Caco-2 (cell line): ENCODE results near the gene MTHFD1. TPM values are rescaled to one million over a fixed set of nuclear protein-coding genes. Genes with fewer than 3 reads are reported as not detected.

ENCODE experiments used
- BruUV-seq: library from RNA; stranded (reverse); fragments of 400-500 nt; replicated peaks from 2 replicates; lab custom pipeline; 2021; lab: Mats Ljungman, UMichigan
- CTCF ChIA-PET: fragments of 300-600 bp; sonication (Branson Sonifier 250); formaldehyde crosslinking; loops from one replicate; lab custom pipeline; 2022; ENCODE audit warnings: antibody characterized with exemption; lab: Charles Lee
- POLR2A ChIA-PET: fragments of 300-600 bp; sonication (Branson Sonifier 250); formaldehyde crosslinking; loops from one replicate; lab custom pipeline; 2022; ENCODE audit warnings: antibody characterized with exemption; lab: Charles Lee
- DNase-seq, 2 experiments: peaks; one replicate each; pipeline versions ENCODE4 v3.0.0 to v3.0.0-alpha.2; 2020 to 2022
- H3K27me3 ChIP-seq: replicated peaks from 2 replicates; pipeline ENCODE4 v1.6.0; 2011; ENCODE audit warnings: low read length; ENCODE audit not compliant: control insufficient read depth, insufficient read depth
- H3K36me3 ChIP-seq: 2 replicates; pipeline ENCODE4 v1.5.1; 2011; ENCODE audit warnings: low read length; ENCODE audit not compliant: control insufficient read depth, insufficient read depth
- H3K4me1 ChIP-seq: fragments of 250-450 bp; sonication (Bioruptor Pico); 2 replicates; pipeline ENCODE4 v1.5.1; 2020; ENCODE audit warnings: mild to moderate bottlenecking
- H3K4me3 ChIP-seq: 2 replicates; pipeline ENCODE4 v1.5.1; 2011; ENCODE audit warnings: low read depth, mild to moderate bottlenecking, control low read depth, low read length
- H3K9me3 ChIP-seq: fragments of 250-450 bp; sonication (Bioruptor Pico); 2 replicates; pipeline ENCODE4 v1.5.1; 2020; ENCODE audit warnings: mild to moderate bottlenecking, moderate library complexity
- H3K27ac Mint-ChIP-seq: one replicate; pipeline ENCODE4 v1.8.0; 2022; ENCODE audit warnings: mixed read lengths; ENCODE audit not compliant: unreplicated experiment
- H3K27me3 Mint-ChIP-seq: one replicate; pipeline ENCODE4 v1.8.0; 2022; ENCODE audit warnings: mixed read lengths; ENCODE audit not compliant: insufficient read depth, unreplicated experiment
- H3K36me3 Mint-ChIP-seq: one replicate; pipeline ENCODE4 v1.8.0; 2022; ENCODE audit warnings: mild to moderate bottlenecking, mixed read lengths; ENCODE audit not compliant: insufficient read depth, unreplicated experiment
- H3K4me1 Mint-ChIP-seq: one replicate; pipeline ENCODE4 v1.8.0; 2022; ENCODE audit warnings: low read depth, mixed read lengths; ENCODE audit not compliant: unreplicated experiment
- H3K4me3 Mint-ChIP-seq: one replicate; pipeline ENCODE4 v1.8.0; 2022; ENCODE audit warnings: mild to moderate bottlenecking, moderate library complexity, mixed read lengths; ENCODE audit not compliant: unreplicated experiment
- H3K9me3 Mint-ChIP-seq: one replicate; pipeline ENCODE4 v1.8.0; 2022; ENCODE audit warnings: mixed read lengths; ENCODE audit not compliant: unreplicated experiment
- CTCF ChIP-seq, 2 experiments: fragments of 200-600 bp in 1 of 2; IDR thresholded peaks; 1 replicate in 1 of 2; 2 replicates in 1 of 2; pipeline versions ENCODE4 v1.5.1 to v1.8.0; 2011 to 2022; ENCODE audit warnings: antibody characterized with exemption in 1 of 2, control low read depth in 1 of 2, inconsistent platforms in 1 of 2, low read depth in 1 of 2, low read length in 1 of 2, mild to moderate bottlenecking in 1 of 2, moderate library complexity in 1 of 2; ENCODE audit not compliant: insufficient read depth in 1 of 2, severe bottlenecking in 1 of 2, unreplicated experiment in 1 of 2
- intact Hi-C: fragments of 100-400 bp; cut with micrococcal nuclease; formaldehyde crosslinking; loops from one replicate; pipeline ENCODE4 v1.10.0; 2022; ENCODE audit not compliant: unreplicated experiment
- total RNA-seq: library from RNA; stranded (reverse); gene quantifications from 2 replicates; pipeline ENCODE4 v1.2.3, GENCODE V29; 2022

MTHFD1 gene
- total RNA-seq, 1 experiment from 2014 or later, result 180 TPM

- no peaks in the 10 kb centered on the region for H3K27me3 Mint-ChIP-seq
- H3K9me3 Mint-ChIP-seq, result no peaks in the 10 kb centered on the region
- Histone ChIP-seq H3K9me3 (no peaks in the 10 kb centered on the region), H3K27me3 (no peaks in the 10 kb centered on the region), H3K4me3 (no peak overlapping the region), H3K4me1 (peaks cover 18% of the 10 kb centered on the region), H3K36me3 (no peaks in the 10 kb centered on the region)
- no peak for TF ChIP-seq CTCF (IDR thresholded peaks at IDR 0.05; ENCODE audit: insufficient read depth in 1 of 2, low read depth in 1 of 2, low read length in 1 of 2, severe bottlenecking in 1 of 2, unreplicated experiment in 1 of 2)
- POLR2A ChIA-PET, result no interaction called here
- H3K4me1 Mint-ChIP-seq, result peaks cover 6% of the 10 kb centered on the region
- peaks cover 34% of the 10 kb centered on the region for H3K36me3 Mint-ChIP-seq
- CTCF ChIA-PET, result no interaction called here
- BruUV-seq, result no TSS peak
- H3K27ac Mint-ChIP-seq, result no peak overlapping the region
- DNase-seq, result no peak
- intact Hi-C loops, result loop anchor here (5.0 to 10.0 kb wide), 3 partner anchors 113 to 395 kb away; partner anchors contain the start of gene MTHFD1
- no peak overlapping the region for H3K4me3 Mint-ChIP-seq
These were observed 111.9 kb downstream of the MTHFD1 start for GRCh38 chr14:64500088-64500487.

GRCh38 chr14:64501411-64502171 lies 113.4 kb downstream of the MTHFD1 start:
- Mint-ChIP-seq H3K36me3 (peaks cover 43% of the 10 kb centered on the region), H3K27me3 (no peaks in the 10 kb centered on the region), H3K27ac (peak overlapping the region; percentile 22), H3K9me3 (no peaks in the 10 kb centered on the region), H3K4me3 (peak overlapping the region; percentile 78), H3K4me1 (peaks cover 6% of the 10 kb centered on the region)
- POLR2A ChIA-PET, result no interaction called here
- no peaks in the 10 kb centered on the region for H3K36me3 ChIP-seq
- H3K4me3 ChIP-seq, result no peak overlapping the region
- peak; percentile 55 to 76 for DNase-seq
- peaks cover 22% of the 10 kb centered on the region for H3K4me1 ChIP-seq
- no peak for TF ChIP-seq CTCF (IDR thresholded peaks at IDR 0.05; ENCODE audit: insufficient read depth in 1 of 2, low read depth in 1 of 2, low read length in 1 of 2, severe bottlenecking in 1 of 2, unreplicated experiment in 1 of 2)
- no peaks in the 10 kb centered on the region for H3K9me3 ChIP-seq
- intact Hi-C loops, result loop anchor here (5.0 to 10.0 kb wide), 3 partner anchors 114 to 393 kb away; partner anchors contain the start of gene MTHFD1
- H3K27me3 ChIP-seq, result no peaks in the 10 kb centered on the region
- CTCF ChIA-PET, result interaction anchor here (0.8 to 0.9 kb wide), 3 partner anchors 16 to 157 kb away, joined by 3 read pairs; no protein-coding TSS in a partner anchor
- no TSS peak for BruUV-seq

GRCh38 chr14:64502456-64502855 lies 114.3 kb downstream of the MTHFD1 start:
- Histone ChIP-seq H3K36me3 (no peaks in the 10 kb centered on the region), H3K4me1 (peaks cover 25% of the 10 kb centered on the region), H3K9me3 (no peaks in the 10 kb centered on the region), H3K4me3 (peak overlapping the region; percentile 97), H3K27me3 (no peaks in the 10 kb centered on the region)
- Mint-ChIP-seq H3K4me3 (peak overlapping the region; percentile 78), H3K27me3 (no peaks in the 10 kb centered on the region), H3K27ac (peak overlapping the region; percentile 81), H3K36me3 (peaks cover 43% of the 10 kb centered on the region), H3K9me3 (no peaks in the 10 kb centered on the region), H3K4me1 (peaks cover 6% of the 10 kb centered on the region)
- DNase-seq, result no peak
- no peak for TF ChIP-seq CTCF (IDR thresholded peaks at IDR 0.05; ENCODE audit: insufficient read depth in 1 of 2, low read depth in 1 of 2, low read length in 1 of 2, severe bottlenecking in 1 of 2, unreplicated experiment in 1 of 2)
- CTCF ChIA-PET, result interaction anchor here (0.9 kb wide), 1 partner anchor 158 kb away, joined by 3 read pairs; no protein-coding TSS in a partner anchor
- POLR2A ChIA-PET, result interaction anchor here (0.6 to 1.0 kb wide), 2 partner anchors 40 to 115 kb away, joined by 4 read pairs; no protein-coding TSS in a partner anchor
- intact Hi-C loops, result loop anchor here (5.0 to 10.0 kb wide), 3 partner anchors 115 to 392 kb away; partner anchors contain the start of gene MTHFD1
- BruUV-seq, result no TSS peak
